ENCODE measurements around the gene RPS8.
A peak's percentile ranks its signal among the peaks of the same experiment; 100 is the strongest.

The RPS8 gene

DNA sequence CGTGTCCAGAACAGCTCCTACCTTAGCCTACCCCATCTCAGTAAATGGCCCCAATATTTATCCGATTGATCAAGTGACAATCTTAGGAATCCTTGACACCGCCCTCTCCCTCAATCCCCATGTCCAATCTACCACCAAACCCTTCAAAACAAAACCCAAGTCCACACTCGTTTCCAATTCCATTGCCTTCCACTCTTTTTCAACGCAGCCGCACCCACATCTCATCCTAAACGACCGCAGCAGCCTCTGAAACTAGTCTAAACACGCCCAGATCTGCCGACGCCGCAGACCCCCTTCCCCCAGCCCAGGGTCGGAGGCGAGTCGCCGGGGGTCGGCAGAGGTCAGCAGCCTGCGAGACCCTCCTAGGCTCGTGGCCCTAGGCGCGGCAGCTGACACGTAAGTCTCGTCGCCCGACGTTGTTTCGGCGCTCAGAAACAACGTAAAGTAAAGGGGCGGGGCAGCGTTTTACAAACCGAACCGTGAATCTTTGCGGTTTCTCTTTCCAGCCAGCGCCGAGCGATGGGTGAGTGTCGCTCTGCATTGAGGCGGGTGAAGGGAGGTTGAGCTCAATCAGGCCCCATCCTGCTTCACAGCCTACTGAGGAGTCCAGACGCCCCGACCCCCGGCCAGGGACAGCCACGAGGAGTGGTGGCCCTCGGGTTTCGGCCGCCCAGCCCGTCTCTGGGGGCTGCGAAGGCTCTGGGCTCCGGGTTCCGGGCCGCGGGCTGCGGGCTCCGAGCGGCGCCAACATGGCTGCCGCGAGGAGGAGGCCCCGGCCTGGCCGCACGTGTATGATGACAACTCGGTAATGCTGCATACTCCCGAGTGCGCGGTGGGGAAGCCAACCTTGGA is at the start of gene RPS8 (continued):
- no peak for TF ChIP-seq ZNF488 (tag by site-specific recombination; IDR thresholded peaks at IDR 0.05)
- no peak for TF ChIP-seq ZNF621 (tag by site-specific recombination; IDR thresholded peaks at IDR 0.05)
- TF ChIP-seq, protein P1, sequence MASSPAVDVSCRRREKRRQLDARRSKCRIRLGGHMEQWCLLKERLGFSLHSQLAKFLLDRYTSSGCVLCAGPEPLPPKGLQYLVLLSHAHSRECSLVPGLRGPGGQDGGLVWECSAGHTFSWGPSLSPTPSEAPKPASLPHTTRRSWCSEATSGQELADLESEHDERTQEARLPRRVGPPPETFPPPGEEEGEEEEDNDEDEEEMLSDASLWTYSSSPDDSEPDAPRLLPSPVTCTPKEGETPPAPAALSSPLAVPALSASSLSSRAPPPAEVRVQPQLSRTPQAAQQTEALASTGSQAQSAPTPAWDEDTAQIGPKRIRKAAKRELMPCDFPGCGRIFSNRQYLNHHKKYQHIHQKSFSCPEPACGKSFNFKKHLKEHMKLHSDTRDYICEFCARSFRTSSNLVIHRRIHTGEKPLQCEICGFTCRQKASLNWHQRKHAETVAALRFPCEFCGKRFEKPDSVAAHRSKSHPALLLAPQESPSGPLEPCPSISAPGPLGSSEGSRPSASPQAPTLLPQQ (tag by site-specific recombination; IDR thresholded peaks at IDR 0.05) = peak; percentile 76
- peak; percentile 88 for TF ChIP-seq KLF9 (tag by site-specific recombination; IDR thresholded peaks at IDR 0.05; ENCODE audit: low read depth)
- TF ChIP-seq ZBTB17 (tag by site-specific recombination; IDR thresholded peaks at IDR 0.05) = peak; percentile 98
- TF ChIP-seq, protein P2, sequence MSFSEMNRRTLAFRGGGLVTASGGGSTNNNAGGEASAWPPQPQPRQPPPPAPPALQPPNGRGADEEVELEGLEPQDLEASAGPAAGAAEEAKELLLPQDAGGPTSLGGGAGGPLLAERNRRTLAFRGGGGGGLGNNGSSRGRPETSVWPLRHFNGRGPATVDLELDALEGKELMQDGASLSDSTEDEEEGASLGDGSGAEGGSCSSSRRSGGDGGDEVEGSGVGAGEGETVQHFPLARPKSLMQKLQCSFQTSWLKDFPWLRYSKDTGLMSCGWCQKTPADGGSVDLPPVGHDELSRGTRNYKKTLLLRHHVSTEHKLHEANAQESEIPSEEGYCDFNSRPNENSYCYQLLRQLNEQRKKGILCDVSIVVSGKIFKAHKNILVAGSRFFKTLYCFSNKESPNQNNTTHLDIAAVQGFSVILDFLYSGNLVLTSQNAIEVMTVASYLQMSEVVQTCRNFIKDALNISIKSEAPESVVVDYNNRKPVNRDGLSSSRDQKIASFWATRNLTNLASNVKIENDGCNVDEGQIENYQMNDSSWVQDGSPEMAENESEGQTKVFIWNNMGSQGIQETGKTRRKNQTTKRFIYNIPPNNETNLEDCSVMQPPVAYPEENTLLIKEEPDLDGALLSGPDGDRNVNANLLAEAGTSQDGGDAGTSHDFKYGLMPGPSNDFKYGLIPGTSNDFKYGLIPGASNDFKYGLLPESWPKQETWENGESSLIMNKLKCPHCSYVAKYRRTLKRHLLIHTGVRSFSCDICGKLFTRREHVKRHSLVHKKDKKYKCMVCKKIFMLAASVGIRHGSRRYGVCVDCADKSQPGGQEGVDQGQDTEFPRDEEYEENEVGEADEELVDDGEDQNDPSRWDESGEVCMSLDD (tag by site-specific recombination; IDR thresholded peaks at IDR 0.05) = no peak
- no peak for TF ChIP-seq ZNF510 (tag by site-specific recombination; IDR thresholded peaks at IDR 0.05; ENCODE audit: insufficient replicate concordance)
- TF ChIP-seq ZNF404 (tag by site-specific recombination; IDR thresholded peaks at IDR 0.05) = 0 out of 2 replicates have a peak, but pooled peaks have one; percentile 30
- TF ChIP-seq ZNF561 (tag by site-specific recombination; IDR thresholded peaks at IDR 0.05; ENCODE audit: borderline replicate concordance) = no peak; the same call in 1 of the 2 replicates
- TF ChIP-seq ZBTB8A (tag by site-specific recombination; IDR thresholded peaks at IDR 0.05) = peak; percentile 68
- peak; percentile 68 for TF ChIP-seq WT1 (tag by site-specific recombination; IDR thresholded peaks at IDR 0.05)
- peak; percentile 88 for TF ChIP-seq ZNF629 (tag by site-specific recombination; IDR thresholded peaks at IDR 0.05)
- no peak; the same call in 1 of the 2 replicates for TF ChIP-seq FEZF1 (tag by site-specific recombination; IDR thresholded peaks at IDR 0.05)
- TF ChIP-seq ZBTB20 (tag by site-specific recombination; IDR thresholded peaks at IDR 0.05) = peak; percentile 52; the same call in 1 of the 2 replicates
- TF ChIP-seq ZNF280C (tag by site-specific recombination; IDR thresholded peaks at IDR 0.05) = no peak
- no peak for TF ChIP-seq MZF1 (tag by site-specific recombination; IDR thresholded peaks at IDR 0.05; ENCODE audit: borderline replicate concordance)
- TF ChIP-seq ZFP69B (tag by site-specific recombination; IDR thresholded peaks at IDR 0.05) = peak; percentile 70; the same call in 1 of the 2 replicates
- TF ChIP-seq BCL6B (tag by site-specific recombination; IDR thresholded peaks at IDR 0.05) = no peak
- peak; percentile 82 for TF ChIP-seq PATZ1 (tag by site-specific recombination; IDR thresholded peaks at IDR 0.05)
- peak; percentile 95 for TF ChIP-seq BCL11B (tag by site-specific recombination; IDR thresholded peaks at IDR 0.05; ENCODE audit: low read depth)
- TF ChIP-seq ZNF341 (tag by site-specific recombination; IDR thresholded peaks at IDR 0.05; ENCODE audit: low read depth) = 0 out of 2 replicates have a peak, but pooled peaks have one; percentile 11
- no peak for TF ChIP-seq ZNF223 (tag by site-specific recombination; IDR thresholded peaks at IDR 0.05)
- TF ChIP-seq ZNF701 (tag by site-specific recombination; IDR thresholded peaks at IDR 0.05) = no peak
- peak; percentile 97; the same call in 1 of the 2 replicates for TF ChIP-seq ZNF2 (tag by site-specific recombination; IDR thresholded peaks at IDR 0.05)
- TF ChIP-seq ZNF530 (tag by site-specific recombination; IDR thresholded peaks at IDR 0.05; ENCODE audit: low read depth) = no peak
- TF ChIP-seq, protein P3, sequence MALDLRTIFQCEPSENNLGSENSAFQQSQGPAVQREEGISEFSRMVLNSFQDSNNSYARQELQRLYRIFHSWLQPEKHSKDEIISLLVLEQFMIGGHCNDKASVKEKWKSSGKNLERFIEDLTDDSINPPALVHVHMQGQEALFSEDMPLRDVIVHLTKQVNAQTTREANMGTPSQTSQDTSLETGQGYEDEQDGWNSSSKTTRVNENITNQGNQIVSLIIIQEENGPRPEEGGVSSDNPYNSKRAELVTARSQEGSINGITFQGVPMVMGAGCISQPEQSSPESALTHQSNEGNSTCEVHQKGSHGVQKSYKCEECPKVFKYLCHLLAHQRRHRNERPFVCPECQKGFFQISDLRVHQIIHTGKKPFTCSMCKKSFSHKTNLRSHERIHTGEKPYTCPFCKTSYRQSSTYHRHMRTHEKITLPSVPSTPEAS (tag by site-specific recombination; IDR thresholded peaks at IDR 0.05) = no peak; the same call in none of the 2 replicates
- TF ChIP-seq ZNF76 (tag by site-specific recombination; IDR thresholded peaks at IDR 0.05; ENCODE audit: borderline replicate concordance, low read depth) = peak; percentile 88

Data from HEK293 (cell line).